Muscle of arm (tissue), 12 donors: Measurements from ENCODE around the gene SP110. TPM values are rescaled to one million over a fixed set of nuclear protein-coding genes. Genes with fewer than 3 reads are reported as not detected.
"Not testable (repeated sequence)": the region's sequence is repeated elsewhere in the genome, so short reads cannot be mapped to it uniquely, and the experiment has no call there.

Source experiments
- DNase-seq: peaks from one replicate; pipeline ENCODE4 v3.0.0-alpha.2; 2013
- polyA plus RNA-seq, 12 donors: library from polyadenylated mRNA; unstranded; fragments of 120-200 nt; gene quantifications; one replicate each; pipeline ENCODE4 v1.2.1, GENCODE V29; 2013; ENCODE audit not compliant: insufficient read length in 12 of 12

The SP110 gene
- polyA plus RNA-seq, 12 donors = 9.3 to 41.8 (median 16.1) TPM; not detected in 1

- no peak for DNase-seq
Measured at GRCh38 chr2:230225486-230225885, 5.7 kb upstream of the SP110 start, which contains the start of gene SP140. Gene SP140 (plus strand): TSS chr2:230225736. CDS start chr2:230225845, 109 bp downstream.

GRCh38 chr2:230224458-230224857, 4.7 kb upstream of the SP110 start:
- no peak for DNase-seq

GRCh38 chr2:230222829-230223228, 3.0 kb upstream of the SP110 start:
- not testable (repeated sequence) for DNase-seq

- no peak for DNase-seq
Measured at GRCh38 chr2:230221493-230221892, 1.7 kb upstream of the SP110 start.

- no peak for DNase-seq
Measured at GRCh38 chr2:230220347-230220969, 674 bp upstream of the SP110 start.

GRCh38 chr2:230218421-230218820, 1.4 kb downstream of the SP110 start:
- DNase-seq = no peak

GRCh38 chr2:230217424-230217823, 2.4 kb downstream of the SP110 start:
- DNase-seq = no peak

- no peak for DNase-seq
Measured at GRCh38 chr2:230216489-230216888, 3.3 kb downstream of the SP110 start.

GRCh38 chr2:230209422-230210051, 10.2 kb downstream of the SP110 start:
- DNase-seq = no peak

- no peak for DNase-seq
Measured at GRCh38 chr2:230208576-230208975, 11.2 kb downstream of the SP110 start.

- DNase-seq = no peak
Measured at GRCh38 chr2:230205721-230206120, 14.1 kb downstream of the SP110 start.

GRCh38 chr2:230205034-230205433, 14.8 kb downstream of the SP110 start:
- no peak for DNase-seq

GRCh38 chr2:230203110-230203676, 16.6 kb downstream of the SP110 start:
- DNase-seq = no peak

- DNase-seq = no peak
Measured at GRCh38 chr2:230202430-230203109, 17.2 kb downstream of the SP110 start.

GRCh38 chr2:230184727-230185578, 34.8 kb downstream of the SP110 start:
- DNase-seq = no peak

- DNase-seq = no peak
Measured at GRCh38 chr2:230181195-230181594, 38.6 kb downstream of the SP110 start.

GRCh38 chr2:230179907-230180306, 39.9 kb downstream of the SP110 start:
- no peak for DNase-seq

GRCh38 chr2:230178546-230179485, 41.0 kb downstream of the SP110 start:
- no peak for DNase-seq

- DNase-seq = no peak
Measured at GRCh38 chr2:230176996-230177395, 42.8 kb downstream of the SP110 start.

- no peak for DNase-seq
Measured at GRCh38 chr2:230174466-230174865, 45.3 kb downstream of the SP110 start.

GRCh38 chr2:230172852-230173251, 46.9 kb downstream of the SP110 start:
- DNase-seq = no peak
